Stimulated activated CD8-positive, alpha-beta memory T cell treated with anti-CD3 and anti-CD28 coated beads, Interleukin-4, amount 100 ng/mL, for 4 hours (primary cell): ENCODE measurements around the gene SPRING1.
"Not testable (repeated sequence)": the region's sequence is repeated elsewhere in the genome, so short reads cannot be mapped to it uniquely, and the experiment has no call there.

Experiments
- DNase-seq, 2 donors: peaks; one replicate each; pipeline ENCODE4 v3.0.0-alpha.2; 2020; ENCODE audit warnings: low read depth in 2 of 2, low spot score in 1 of 2

Gene SPRING1

DNA sequence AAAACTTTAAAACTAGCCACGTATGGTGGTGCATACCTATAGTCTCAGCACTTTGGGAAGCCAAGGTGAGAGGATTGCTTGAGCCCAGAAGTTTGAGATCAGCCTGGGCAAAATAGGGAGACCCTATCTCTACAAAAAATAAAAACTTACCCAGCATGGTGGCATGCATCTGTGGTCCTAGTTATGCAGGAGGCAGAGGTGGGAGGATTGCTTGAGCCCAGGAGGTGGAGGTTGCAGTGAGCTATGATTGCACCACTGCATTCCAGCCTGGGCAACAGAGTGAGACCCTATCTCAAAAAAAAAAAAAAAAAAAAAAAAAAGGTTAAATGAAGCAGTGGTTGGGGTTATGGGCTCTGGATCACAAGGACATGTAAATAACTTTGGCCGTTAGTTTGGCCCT, 4.9 kb upstream of the SPRING1 start:
- not testable (repeated sequence) for DNase-seq

- no peak for DNase-seq
Measured at GRCh38 chr12:116739381-116739887, 1.6 kb upstream of the SPRING1 start.

- no peak for DNase-seq
Measured at GRCh38 chr12:116736962-116737773, 701 bp downstream of the SPRING1 start.

DNA sequence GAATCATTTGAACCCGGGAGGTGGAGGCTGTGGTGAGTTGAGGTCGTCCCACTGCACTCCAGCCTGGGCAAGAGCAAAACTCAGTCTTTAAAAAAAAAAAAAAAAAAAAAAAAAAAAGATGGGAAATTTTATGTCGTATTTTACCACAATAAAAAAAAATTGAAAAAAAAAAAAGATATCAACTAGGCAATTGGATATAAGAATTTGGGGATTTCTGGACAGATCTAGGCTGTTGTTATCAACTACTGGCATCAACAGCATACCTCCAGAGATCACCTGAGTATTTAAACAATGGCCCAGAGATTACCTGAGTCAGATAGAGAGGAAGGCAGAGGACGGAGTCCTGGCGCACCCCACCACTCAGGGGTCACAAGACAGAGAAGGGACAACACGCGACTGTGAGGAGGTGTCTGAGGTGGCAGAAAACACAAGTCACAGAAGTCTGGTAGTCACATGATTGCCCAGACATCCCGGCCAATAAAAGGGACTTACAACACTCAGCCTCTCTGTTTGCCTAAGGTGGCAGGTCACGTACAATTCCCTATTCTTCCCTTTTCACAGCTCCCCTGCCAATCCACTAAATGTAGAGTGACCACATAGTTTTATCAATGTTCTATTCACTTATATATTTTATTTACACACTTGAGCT, 1.8 kb downstream of the SPRING1 start:
- DNase-seq, result no peak

DNA sequence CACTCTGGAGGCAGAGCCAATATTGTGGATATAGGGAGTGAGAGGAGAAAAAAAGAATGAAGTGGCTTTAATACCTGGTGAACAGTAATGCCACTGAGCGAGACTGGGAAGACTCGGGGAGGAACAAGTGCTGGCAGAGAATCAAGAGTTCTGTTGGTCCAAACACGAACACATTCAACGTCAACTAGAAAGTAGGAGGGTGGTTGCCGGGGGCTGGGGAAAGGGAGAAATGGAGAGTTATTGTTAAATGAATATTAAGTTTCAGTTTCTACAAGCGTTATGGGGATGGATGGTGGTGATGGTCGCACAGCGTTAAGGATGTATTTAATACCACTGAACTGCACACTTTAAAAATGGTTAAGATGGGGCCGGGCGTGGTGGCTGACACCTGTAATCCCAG, 2.8 kb downstream of the SPRING1 start:
- DNase-seq, result no peak

DNA sequence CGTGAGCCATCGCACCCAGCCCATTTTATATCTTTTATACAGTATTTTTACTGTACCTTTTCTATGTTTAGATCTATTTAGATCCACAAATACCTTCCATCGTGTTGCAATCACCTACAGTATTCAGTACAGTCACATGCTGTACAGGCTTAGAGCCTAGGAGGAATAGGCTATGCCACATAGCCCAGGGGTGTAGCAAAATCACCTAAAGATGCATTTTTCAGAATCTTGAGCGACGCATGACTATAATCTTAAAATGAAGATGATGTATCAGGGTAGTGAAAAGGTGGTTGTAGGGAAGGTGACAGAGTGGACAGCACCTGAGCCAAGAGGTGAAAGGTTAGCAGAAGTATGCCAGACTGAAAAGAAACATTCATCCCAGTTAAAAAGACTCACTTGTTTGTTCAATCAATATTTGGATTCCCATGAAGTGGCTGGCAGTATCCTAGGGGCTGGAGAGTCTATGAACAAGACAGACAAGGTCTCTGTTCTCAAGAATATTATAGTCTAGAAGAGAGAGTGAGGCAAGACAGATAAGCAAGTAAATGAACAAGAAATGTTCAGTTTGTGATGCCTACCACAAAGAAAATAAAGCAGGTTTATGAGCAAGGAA, 3.6 kb downstream of the SPRING1 start:
- no peak for DNase-seq

DNA sequence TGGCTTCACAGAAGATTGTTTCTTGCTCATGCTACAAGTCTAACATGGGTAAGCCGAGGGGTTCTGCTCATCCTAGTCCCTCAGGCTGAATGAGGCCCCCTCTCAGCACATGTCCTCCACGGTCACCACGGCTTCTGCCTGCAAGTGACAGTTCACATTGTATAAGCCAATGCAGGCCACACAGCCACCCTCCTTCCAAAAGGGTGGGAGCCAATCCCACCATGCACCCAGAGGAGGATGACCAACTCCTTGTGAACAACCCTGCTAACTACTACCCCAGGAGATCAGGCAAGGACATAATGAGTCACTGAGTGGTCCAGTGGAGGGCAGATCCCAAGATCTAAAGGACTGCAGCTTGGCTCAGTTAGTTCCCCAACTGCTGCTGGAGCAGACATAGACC, 6.1 kb downstream of the SPRING1 start:
- no peak for DNase-seq

GRCh38 chr12:116727891-116728290, 10.0 kb downstream of the SPRING1 start:
- DNase-seq, result no peak

DNA sequence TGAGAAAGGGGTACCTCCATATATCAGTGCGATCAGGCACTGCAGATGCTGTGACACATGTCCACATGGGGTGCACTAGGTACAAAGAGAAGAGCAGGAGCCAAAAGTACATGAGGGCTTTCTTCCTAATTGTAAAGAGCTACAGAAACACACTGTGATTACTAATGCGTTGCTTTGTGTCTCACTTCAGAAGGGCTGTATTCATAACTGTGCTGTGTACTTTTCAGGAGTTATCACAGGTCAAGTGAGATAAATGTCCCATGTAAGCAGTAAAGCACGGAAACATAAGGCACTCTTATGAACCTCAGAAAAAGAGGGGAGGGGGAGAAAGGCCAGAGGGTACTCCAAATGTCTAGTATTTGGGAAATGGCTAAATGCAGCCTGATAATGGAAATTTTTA, 10.6 kb downstream of the SPRING1 start:
- DNase-seq, result no peak

DNA sequence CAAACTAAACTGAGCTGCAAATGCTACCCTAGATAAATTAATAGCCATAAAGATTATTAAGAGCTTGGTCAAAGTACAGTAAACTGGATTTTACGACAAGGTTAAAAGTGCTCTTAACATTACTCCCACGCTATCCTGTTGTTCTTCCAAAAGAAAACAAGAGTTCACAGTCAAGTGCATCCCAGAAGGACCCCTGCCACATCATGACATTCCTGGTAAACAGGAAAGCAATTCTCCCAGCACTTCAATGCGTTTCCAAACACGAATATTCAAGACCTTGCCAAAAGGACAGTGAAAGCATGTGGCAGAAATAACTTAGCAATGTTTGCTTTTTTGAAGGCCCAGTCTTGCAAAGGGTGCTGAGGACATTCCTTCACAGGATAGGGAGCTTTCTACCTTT, 11.2 kb downstream of the SPRING1 start:
- no peak for DNase-seq

DNA sequence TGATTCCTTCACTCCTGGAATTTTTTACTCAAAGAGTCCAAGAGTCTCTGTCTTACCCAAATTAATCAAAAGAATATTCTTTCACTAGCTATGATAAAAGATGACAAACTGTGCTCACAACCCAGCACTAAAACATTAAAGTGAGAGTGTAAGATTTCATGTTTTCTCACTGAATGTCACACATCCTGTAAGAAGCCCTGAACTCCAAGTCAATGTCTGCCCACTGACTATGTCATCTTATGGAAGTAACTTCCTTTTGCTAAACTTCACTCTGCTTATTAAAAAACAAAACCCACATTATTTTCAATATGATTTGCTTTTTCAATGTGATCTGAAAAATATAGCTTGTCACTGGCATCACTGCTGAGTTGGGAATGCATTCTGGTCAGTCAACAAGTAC, 15.6 kb downstream of the SPRING1 start:
- DNase-seq, result no peak

DNA sequence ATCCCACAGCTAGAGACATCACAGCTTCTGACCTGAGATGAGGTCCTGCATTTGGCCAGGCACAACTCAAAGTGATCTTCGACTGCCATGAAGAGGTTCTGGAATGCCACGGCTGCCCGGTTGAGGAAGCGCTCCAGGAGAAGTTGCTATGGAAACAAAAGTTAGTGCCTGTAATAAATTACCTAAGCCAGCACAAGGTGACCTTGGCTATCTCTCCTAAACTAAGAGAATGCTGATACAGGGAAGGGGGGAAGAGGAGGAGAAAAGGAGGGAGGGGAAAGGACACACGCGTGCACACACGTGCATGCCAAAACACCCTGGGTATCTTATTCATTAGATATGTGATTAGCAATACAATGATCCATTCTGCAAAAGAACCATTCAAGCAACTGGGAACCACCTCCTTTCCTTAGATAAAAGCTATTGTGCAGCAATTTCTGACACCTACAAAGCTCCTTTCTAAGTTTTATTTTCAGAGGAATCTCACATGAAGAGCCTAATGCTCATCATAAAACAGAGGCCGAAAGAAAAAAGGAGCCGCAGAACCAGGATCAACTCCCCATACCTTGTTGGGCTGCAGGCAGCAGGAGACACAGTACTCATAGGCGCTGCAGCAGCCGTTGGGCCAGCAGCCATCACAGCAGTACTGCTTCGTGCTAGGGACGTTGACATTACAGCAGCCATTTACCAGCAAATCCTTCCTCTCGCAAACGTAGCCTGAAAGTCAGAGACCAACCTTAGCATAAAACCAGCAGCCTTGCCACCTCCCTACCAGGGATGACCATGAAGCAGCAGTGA, 17.9 kb downstream of the SPRING1 start:
- no peak for DNase-seq

DNA sequence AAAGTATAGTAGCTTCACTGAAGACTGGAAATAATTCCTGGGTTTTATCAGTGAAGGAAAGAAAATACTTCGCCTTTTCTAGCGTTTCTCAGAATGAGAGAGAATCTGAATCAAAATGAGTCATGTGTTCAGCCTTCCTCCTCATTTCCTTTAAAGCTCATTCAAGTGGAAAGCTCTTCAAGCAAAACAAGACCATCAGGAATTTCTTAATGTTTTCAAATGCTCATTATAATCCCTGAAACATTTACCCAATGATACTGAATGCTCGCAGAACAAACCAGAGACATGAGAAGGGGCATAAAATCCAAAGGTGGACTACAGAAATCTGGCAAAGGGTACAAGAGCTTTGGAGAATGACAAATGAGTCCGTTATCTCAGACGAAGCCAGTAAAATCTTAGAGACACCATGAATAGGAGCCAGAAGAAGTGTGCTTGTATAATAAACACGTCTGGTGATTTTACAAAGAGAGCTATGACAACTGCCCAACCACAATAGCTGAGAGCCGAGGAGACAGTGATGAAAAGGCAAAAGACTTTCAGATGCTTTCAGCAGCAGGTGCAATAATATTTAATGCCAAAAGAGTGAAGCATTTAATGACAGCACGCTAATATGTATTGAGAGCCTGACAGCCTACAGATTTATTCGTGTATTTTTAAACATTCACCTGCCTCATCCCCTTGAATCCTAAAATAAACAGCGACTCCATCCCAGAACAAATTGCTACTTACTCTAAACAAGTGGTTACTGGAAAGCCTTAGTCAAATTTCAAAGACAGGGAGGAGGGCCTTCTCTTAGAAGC, 19.0 kb downstream of the SPRING1 start:
- DNase-seq, result no peak

- no peak for DNase-seq
Measured at GRCh38 chr12:116717466-116718437, 20.1 kb downstream of the SPRING1 start.

- DNase-seq, result no peak
Measured at GRCh38 chr12:116714175-116714574, 23.7 kb downstream of the SPRING1 start.

- no peak for DNase-seq
Measured at GRCh38 chr12:116713527-116713926, 24.3 kb downstream of the SPRING1 start.

DNA sequence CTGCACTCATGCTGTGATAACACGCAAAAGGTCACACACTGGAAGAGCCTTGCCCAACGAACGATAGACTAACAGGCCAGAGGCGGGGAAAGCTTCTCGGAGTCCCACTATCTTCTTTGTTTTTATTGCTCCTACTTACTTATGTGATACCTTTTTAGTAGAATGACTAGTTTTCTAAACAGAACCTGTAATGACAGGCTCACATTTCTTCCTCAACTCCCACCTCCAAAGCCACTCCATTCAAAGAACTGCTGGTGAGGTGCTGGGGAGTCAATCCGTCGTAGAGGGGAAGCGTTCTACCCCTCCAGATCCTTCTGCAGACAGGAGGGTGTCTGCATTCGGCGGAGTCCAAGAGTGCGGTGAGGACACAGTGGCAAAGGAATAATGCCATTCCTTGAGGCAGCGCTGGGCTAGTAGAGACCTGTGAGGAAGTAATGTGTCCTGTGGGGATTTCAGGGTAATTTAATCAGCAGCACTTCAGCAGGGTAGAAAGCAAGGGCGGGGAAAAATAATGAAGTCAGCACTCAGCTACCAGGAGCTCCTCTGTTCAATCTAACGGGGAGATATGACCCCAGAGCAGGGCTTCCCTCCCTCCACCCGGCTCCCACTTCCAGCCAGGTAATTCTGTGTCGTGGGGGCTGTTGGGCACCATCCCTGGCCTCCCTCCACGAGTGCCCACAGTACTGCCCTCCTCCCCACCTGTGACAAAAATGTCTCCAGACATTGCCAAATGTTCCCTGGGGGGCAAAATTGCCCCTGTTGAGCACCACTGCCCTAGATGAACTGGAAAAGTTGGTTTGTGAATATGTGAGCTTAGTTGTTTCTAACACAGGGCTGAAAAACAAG, 25.2 kb downstream of the SPRING1 start:
- no peak for DNase-seq

GRCh38 chr12:116710370-116711150, 27.3 kb downstream of the SPRING1 start:
- no peak for DNase-seq
